ENCODE measurements around the gene GPR171.
"Not testable (repeated sequence)": the region's sequence is repeated elsewhere in the genome, so short reads cannot be mapped to it uniquely, and the experiment has no call there.

The GPR171 gene

GRCh38 chr3:151171145-151171757 lies 31.8 kb downstream of the GPR171 start:
- no peak overlapping the region for H3K4me3 ChIP-seq (ENCODE audit: low read depth, low read length)
- no peaks in the 10 kb centered on the region for H3K9me3 ChIP-seq (ENCODE audit: control insufficient read depth, insufficient read depth, low read depth, low read length)
- H3K27me3 ChIP-seq (ENCODE audit: control insufficient read depth, insufficient read depth, low read length), result no peaks in the 10 kb centered on the region
- no peaks in the 10 kb centered on the region for H3K4me1 ChIP-seq (ENCODE audit: control insufficient read depth, insufficient read depth, low read length)
- H3K9ac ChIP-seq (ENCODE audit: low read length), result no peak overlapping the region
- no peak overlapping the region for H3K27ac ChIP-seq (ENCODE audit: low read depth, low read length)
- H3K36me3 ChIP-seq (ENCODE audit: control insufficient read depth, insufficient read depth, low read length), result no peaks in the 10 kb centered on the region

- H3K9me3 ChIP-seq (ENCODE audit: control insufficient read depth, insufficient read depth, low read depth, low read length); H3K9ac ChIP-seq (ENCODE audit: low read length); H3K27me3 ChIP-seq (ENCODE audit: control insufficient read depth, insufficient read depth, low read length); H3K27ac ChIP-seq (ENCODE audit: low read depth, low read length); H3K4me1 ChIP-seq (ENCODE audit: control insufficient read depth, insufficient read depth, low read length); H3K36me3 ChIP-seq (ENCODE audit: control insufficient read depth, insufficient read depth, low read length); H3K4me3 ChIP-seq (ENCODE audit: low read depth, low read length): not testable (repeated sequence)
Measured at GRCh38 chr3:151169948-151170679, 32.9 kb downstream of the GPR171 start.

GRCh38 chr3:151169262-151169947 lies 33.6 kb downstream of the GPR171 start:
- Histone ChIP-seq H3K27ac (ENCODE audit: low read depth, low read length) (no peak overlapping the region), H3K4me3 (ENCODE audit: low read depth, low read length) (no peak overlapping the region), H3K36me3 (ENCODE audit: control insufficient read depth, insufficient read depth, low read length) (peaks cover 3% of the 10 kb centered on the region; the same call in 1 of the 2 replicates), H3K9me3 (ENCODE audit: control insufficient read depth, insufficient read depth, low read depth, low read length) (no peaks in the 10 kb centered on the region), H3K27me3 (ENCODE audit: control insufficient read depth, insufficient read depth, low read length) (no peaks in the 10 kb centered on the region), H3K4me1 (ENCODE audit: control insufficient read depth, insufficient read depth, low read length) (no peaks in the 10 kb centered on the region), H3K9ac (ENCODE audit: low read length) (no peak overlapping the region)

- Histone ChIP-seq H3K4me3 (ENCODE audit: low read depth, low read length) (no peak overlapping the region), H3K27ac (ENCODE audit: low read depth, low read length) (no peak overlapping the region), H3K27me3 (ENCODE audit: control insufficient read depth, insufficient read depth, low read length) (no peaks in the 10 kb centered on the region), H3K9ac (ENCODE audit: low read length) (no peak overlapping the region), H3K9me3 (ENCODE audit: control insufficient read depth, insufficient read depth, low read depth, low read length) (no peaks in the 10 kb centered on the region), H3K36me3 (ENCODE audit: control insufficient read depth, insufficient read depth, low read length) (peaks cover 3% of the 10 kb centered on the region; the same call in 1 of the 2 replicates), H3K4me1 (ENCODE audit: control insufficient read depth, insufficient read depth, low read length) (no peaks in the 10 kb centered on the region)
Measured at GRCh38 chr3:151168269-151169094, 34.5 kb downstream of the GPR171 start.

GRCh38 chr3:151166161-151166560 lies 36.9 kb downstream of the GPR171 start:
- Histone ChIP-seq H3K36me3 (ENCODE audit: control insufficient read depth, insufficient read depth, low read length) (peaks cover 6% of the 10 kb centered on the region; the same call in 1 of the 2 replicates), H3K27ac (ENCODE audit: low read depth, low read length) (no peak overlapping the region), H3K9me3 (ENCODE audit: control insufficient read depth, insufficient read depth, low read depth, low read length) (no peaks in the 10 kb centered on the region)

GRCh38 chr3:151165226-151165625 lies 37.8 kb downstream of the GPR171 start:
- Histone ChIP-seq H3K4me1 (ENCODE audit: control insufficient read depth, insufficient read depth, low read length) (no peaks in the 10 kb centered on the region), H3K9me3 (ENCODE audit: control insufficient read depth, insufficient read depth, low read depth, low read length) (no peaks in the 10 kb centered on the region), H3K27ac (ENCODE audit: low read depth, low read length) (no peak overlapping the region), H3K9ac (ENCODE audit: low read length) (no peak overlapping the region), H3K36me3 (ENCODE audit: control insufficient read depth, insufficient read depth, low read length) (peaks cover 6% of the 10 kb centered on the region; the same call in 1 of the 2 replicates), H3K27me3 (ENCODE audit: control insufficient read depth, insufficient read depth, low read length) (no peaks in the 10 kb centered on the region), H3K4me3 (ENCODE audit: low read depth, low read length) (no peak overlapping the region)

More at GRCh38 chr3:151166161-151166560, 36.9 kb downstream of the GPR171 start:
- Histone ChIP-seq H3K4me3 (ENCODE audit: low read depth, low read length) (no peak overlapping the region), H3K27me3 (ENCODE audit: control insufficient read depth, insufficient read depth, low read length) (no peaks in the 10 kb centered on the region), H3K9ac (ENCODE audit: low read length) (no peak overlapping the region), H3K4me1 (ENCODE audit: control insufficient read depth, insufficient read depth, low read length) (no peaks in the 10 kb centered on the region)

- no peak overlapping the region for H3K27ac ChIP-seq (ENCODE audit: low read depth, low read length)
- H3K4me3 ChIP-seq (ENCODE audit: low read depth, low read length), result no peak overlapping the region
- H3K9ac ChIP-seq (ENCODE audit: low read length), result no peak overlapping the region
- H3K27me3 ChIP-seq (ENCODE audit: control insufficient read depth, insufficient read depth, low read length), result no peaks in the 10 kb centered on the region
- H3K9me3 ChIP-seq (ENCODE audit: control insufficient read depth, insufficient read depth, low read depth, low read length), result no peaks in the 10 kb centered on the region
- H3K36me3 ChIP-seq (ENCODE audit: control insufficient read depth, insufficient read depth, low read length), result peaks cover 6% of the 10 kb centered on the region; the same call in 1 of the 2 replicates
- H3K4me1 ChIP-seq (ENCODE audit: control insufficient read depth, insufficient read depth, low read length), result peaks cover 15% of the 10 kb centered on the region
Measured at GRCh38 chr3:151159806-151160205, 43.2 kb downstream of the GPR171 start.

GRCh38 chr3:151156618-151157216 lies 46.3 kb downstream of the GPR171 start:
- Histone ChIP-seq H3K4me3 (ENCODE audit: low read depth, low read length) (no peak overlapping the region), H3K27me3 (ENCODE audit: control insufficient read depth, insufficient read depth, low read length) (no peaks in the 10 kb centered on the region), H3K4me1 (ENCODE audit: control insufficient read depth, insufficient read depth, low read length) (peaks cover 15% of the 10 kb centered on the region), H3K36me3 (ENCODE audit: control insufficient read depth, insufficient read depth, low read length) (peaks cover 3% of the 10 kb centered on the region; the same call in 1 of the 2 replicates), H3K27ac (ENCODE audit: low read depth, low read length) (no peak overlapping the region), H3K9ac (ENCODE audit: low read length) (no peak overlapping the region), H3K9me3 (ENCODE audit: control insufficient read depth, insufficient read depth, low read depth, low read length) (no peaks in the 10 kb centered on the region)

- no peak overlapping the region for H3K4me3 ChIP-seq (ENCODE audit: low read depth, low read length)
- H3K36me3 ChIP-seq (ENCODE audit: control insufficient read depth, insufficient read depth, low read length), result peaks cover 3% of the 10 kb centered on the region; the same call in 1 of the 2 replicates
- H3K9ac ChIP-seq (ENCODE audit: low read length), result no peak overlapping the region
- H3K27me3 ChIP-seq (ENCODE audit: control insufficient read depth, insufficient read depth, low read length), result no peaks in the 10 kb centered on the region
- H3K9me3 ChIP-seq (ENCODE audit: control insufficient read depth, insufficient read depth, low read depth, low read length), result no peaks in the 10 kb centered on the region
- H3K4me1 ChIP-seq (ENCODE audit: control insufficient read depth, insufficient read depth, low read length), result peaks cover 15% of the 10 kb centered on the region
- no peak overlapping the region; the same call in 1 of the 2 replicates for H3K27ac ChIP-seq (ENCODE audit: low read depth, low read length)
Measured at GRCh38 chr3:151155409-151156128, 47.4 kb downstream of the GPR171 start.

GRCh38 chr3:151154566-151154965 lies 48.5 kb downstream of the GPR171 start:
- Histone ChIP-seq H3K4me3 (ENCODE audit: low read depth, low read length) (no peak overlapping the region), H3K36me3 (ENCODE audit: control insufficient read depth, insufficient read depth, low read length) (no peaks in the 10 kb centered on the region; the same call in 1 of the 2 replicates), H3K27me3 (ENCODE audit: control insufficient read depth, insufficient read depth, low read length) (no peaks in the 10 kb centered on the region), H3K4me1 (ENCODE audit: control insufficient read depth, insufficient read depth, low read length) (peaks cover 15% of the 10 kb centered on the region), H3K9ac (ENCODE audit: low read length) (no peak overlapping the region), H3K27ac (ENCODE audit: low read depth, low read length) (no peak overlapping the region), H3K9me3 (ENCODE audit: control insufficient read depth, insufficient read depth, low read depth, low read length) (no peaks in the 10 kb centered on the region)
